Measurements from ENCODE around the gene XNDC1N. TPM values are rescaled to one million over a fixed set of nuclear protein-coding genes. Genes with fewer than 3 reads are reported as not detected.

Gene XNDC1N
- polyA plus RNA-seq, 1 donor from 2014 or later, result 6.3 TPM

DNA sequence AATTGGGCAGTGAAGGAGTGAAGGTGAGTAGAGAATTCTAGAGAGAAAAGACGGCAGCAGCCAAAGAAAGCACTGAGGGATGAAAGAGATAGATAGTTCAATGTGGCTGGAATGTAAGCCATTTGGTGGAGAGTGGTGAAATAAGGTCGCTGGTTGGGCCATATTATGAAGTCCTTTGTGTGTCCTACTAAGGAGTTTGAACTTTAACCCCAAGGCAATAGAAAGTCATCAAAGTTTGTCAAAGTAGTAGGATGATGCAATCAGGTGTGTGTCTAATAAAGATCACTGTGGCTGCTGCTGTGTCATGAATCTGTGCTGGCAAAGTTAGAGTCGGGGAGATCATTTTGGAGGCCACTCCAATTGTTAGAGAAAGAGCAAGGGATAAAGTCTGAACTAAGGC is 19.1 kb upstream of the XNDC1N start:
- no peak overlapping the region for H3K4me3 ChIP-seq (ENCODE audit: low read length)
- H3K79me2 ChIP-seq (replicated peaks; ENCODE audit: insufficient read depth, low read length), result peaks cover 3% of the 10 kb centered on the region
- H3K27me3 ChIP-seq (ENCODE audit: insufficient read depth, low read depth, low read length), result no peaks in the 10 kb centered on the region
- H3F3A ChIP-seq (ENCODE audit: insufficient read depth, low read length, poor library complexity, severe bottlenecking), result no peaks in the 10 kb centered on the region
- no peaks in the 10 kb centered on the region for H3K9me2 ChIP-seq (ENCODE audit: insufficient read depth, low read length)
- no peaks in the 10 kb centered on the region for H3K36me3 ChIP-seq (ENCODE audit: insufficient read depth, low read length)
- no peak overlapping the region for H3K9ac ChIP-seq (ENCODE audit: low read length)
- TF ChIP-seq RAD21 (conservative IDR thresholded peaks at IDR 0.05) (no peak), EZH2 (IDR thresholded peaks at IDR 0.05; ENCODE audit: borderline replicate concordance, insufficient read depth, low read length, poor library complexity, severe bottlenecking) (no peak), EP300 (conservative IDR thresholded peaks at IDR 0.05; ENCODE audit: poor library complexity, severe bottlenecking) (no peak), TAF1 (IDR thresholded peaks at IDR 0.05; ENCODE audit: low read depth) (no peak), POLR2AphosphoS5 (IDR thresholded peaks at IDR 0.05) (no peak)
- TF ChIP-seq, protein P1, sequence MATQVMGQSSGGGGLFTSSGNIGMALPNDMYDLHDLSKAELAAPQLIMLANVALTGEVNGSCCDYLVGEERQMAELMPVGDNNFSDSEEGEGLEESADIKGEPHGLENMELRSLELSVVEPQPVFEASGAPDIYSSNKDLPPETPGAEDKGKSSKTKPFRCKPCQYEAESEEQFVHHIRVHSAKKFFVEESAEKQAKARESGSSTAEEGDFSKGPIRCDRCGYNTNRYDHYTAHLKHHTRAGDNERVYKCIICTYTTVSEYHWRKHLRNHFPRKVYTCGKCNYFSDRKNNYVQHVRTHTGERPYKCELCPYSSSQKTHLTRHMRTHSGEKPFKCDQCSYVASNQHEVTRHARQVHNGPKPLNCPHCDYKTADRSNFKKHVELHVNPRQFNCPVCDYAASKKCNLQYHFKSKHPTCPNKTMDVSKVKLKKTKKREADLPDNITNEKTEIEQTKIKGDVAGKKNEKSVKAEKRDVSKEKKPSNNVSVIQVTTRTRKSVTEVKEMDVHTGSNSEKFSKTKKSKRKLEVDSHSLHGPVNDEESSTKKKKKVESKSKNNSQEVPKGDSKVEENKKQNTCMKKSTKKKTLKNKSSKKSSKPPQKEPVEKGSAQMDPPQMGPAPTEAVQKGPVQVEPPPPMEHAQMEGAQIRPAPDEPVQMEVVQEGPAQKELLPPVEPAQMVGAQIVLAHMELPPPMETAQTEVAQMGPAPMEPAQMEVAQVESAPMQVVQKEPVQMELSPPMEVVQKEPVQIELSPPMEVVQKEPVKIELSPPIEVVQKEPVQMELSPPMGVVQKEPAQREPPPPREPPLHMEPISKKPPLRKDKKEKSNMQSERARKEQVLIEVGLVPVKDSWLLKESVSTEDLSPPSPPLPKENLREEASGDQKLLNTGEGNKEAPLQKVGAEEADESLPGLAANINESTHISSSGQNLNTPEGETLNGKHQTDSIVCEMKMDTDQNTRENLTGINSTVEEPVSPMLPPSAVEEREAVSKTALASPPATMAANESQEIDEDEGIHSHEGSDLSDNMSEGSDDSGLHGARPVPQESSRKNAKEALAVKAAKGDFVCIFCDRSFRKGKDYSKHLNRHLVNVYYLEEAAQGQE (IDR thresholded peaks at IDR 0.05; ENCODE audit: borderline replicate concordance), result no peak
- TF ChIP-seq, protein P2, sequence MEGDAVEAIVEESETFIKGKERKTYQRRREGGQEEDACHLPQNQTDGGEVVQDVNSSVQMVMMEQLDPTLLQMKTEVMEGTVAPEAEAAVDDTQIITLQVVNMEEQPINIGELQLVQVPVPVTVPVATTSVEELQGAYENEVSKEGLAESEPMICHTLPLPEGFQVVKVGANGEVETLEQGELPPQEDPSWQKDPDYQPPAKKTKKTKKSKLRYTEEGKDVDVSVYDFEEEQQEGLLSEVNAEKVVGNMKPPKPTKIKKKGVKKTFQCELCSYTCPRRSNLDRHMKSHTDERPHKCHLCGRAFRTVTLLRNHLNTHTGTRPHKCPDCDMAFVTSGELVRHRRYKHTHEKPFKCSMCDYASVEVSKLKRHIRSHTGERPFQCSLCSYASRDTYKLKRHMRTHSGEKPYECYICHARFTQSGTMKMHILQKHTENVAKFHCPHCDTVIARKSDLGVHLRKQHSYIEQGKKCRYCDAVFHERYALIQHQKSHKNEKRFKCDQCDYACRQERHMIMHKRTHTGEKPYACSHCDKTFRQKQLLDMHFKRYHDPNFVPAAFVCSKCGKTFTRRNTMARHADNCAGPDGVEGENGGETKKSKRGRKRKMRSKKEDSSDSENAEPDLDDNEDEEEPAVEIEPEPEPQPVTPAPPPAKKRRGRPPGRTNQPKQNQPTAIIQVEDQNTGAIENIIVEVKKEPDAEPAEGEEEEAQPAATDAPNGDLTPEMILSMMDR (IDR thresholded peaks at IDR 0.05; ENCODE audit: poor library complexity, severe bottlenecking), result no peak
- no peak overlapping the region for H3K27ac ChIP-seq (ENCODE audit: low read length)
- H3K4me2 ChIP-seq (ENCODE audit: low read length), result no peak overlapping the region
- H3K9me3 ChIP-seq (ENCODE audit: low read length), result no peaks in the 10 kb centered on the region
- no peak overlapping the region for H2AFZ ChIP-seq (ENCODE audit: low read depth, low read length)
- no peaks in the 10 kb centered on the region for H4K20me1 ChIP-seq (ENCODE audit: insufficient read depth)

DNA sequence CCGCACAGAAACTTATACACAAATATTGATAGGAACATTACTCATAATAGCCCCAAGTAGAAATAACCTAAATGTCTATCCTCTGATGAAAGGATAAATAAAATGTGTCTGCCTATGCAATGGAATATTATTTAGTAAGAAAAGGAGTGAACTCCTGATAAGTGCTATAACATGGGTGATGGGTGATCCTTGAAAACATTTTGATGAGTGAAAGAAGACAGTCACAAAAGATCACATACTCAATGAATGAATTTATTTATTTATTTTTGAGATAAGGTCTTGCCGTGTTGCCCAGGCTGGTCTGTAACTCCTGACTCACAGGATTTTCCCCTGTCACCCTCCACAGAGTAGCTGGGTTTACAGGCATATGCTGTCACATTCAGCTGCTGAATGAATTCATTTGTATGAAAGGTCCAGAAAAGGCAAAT is 17.8 kb upstream of the XNDC1N start:
- Histone ChIP-seq H3K27me3 (ENCODE audit: insufficient read depth, low read depth, low read length) (no peaks in the 10 kb centered on the region), H3K9me2 (ENCODE audit: insufficient read depth, low read length) (no peaks in the 10 kb centered on the region), H3K9ac (ENCODE audit: low read length) (no peak overlapping the region), H3K79me2 (replicated peaks; ENCODE audit: insufficient read depth, low read length) (peaks cover 5% of the 10 kb centered on the region), H3K4me3 (ENCODE audit: low read length) (no peak overlapping the region), H3K9me3 (ENCODE audit: low read length) (no peaks in the 10 kb centered on the region), H2AFZ (ENCODE audit: low read depth, low read length) (no peak overlapping the region), H3F3A (ENCODE audit: insufficient read depth, low read length, poor library complexity, severe bottlenecking) (no peaks in the 10 kb centered on the region), H3K36me3 (ENCODE audit: insufficient read depth, low read length) (no peaks in the 10 kb centered on the region), H3K27ac (ENCODE audit: low read length) (no peak overlapping the region), H4K20me1 (ENCODE audit: insufficient read depth) (no peaks in the 10 kb centered on the region), H3K4me2 (ENCODE audit: low read length) (no peak overlapping the region)
- TF ChIP-seq, protein P1 (IDR thresholded peaks at IDR 0.05; ENCODE audit: borderline replicate concordance), result no peak
- TF ChIP-seq POLR2AphosphoS5 (IDR thresholded peaks at IDR 0.05) (no peak), MXI1 (conservative IDR thresholded peaks at IDR 0.05; ENCODE audit: poor library complexity, severe bottlenecking) (no peak), EP300 (conservative IDR thresholded peaks at IDR 0.05; ENCODE audit: poor library complexity, severe bottlenecking) (no peak), SMC3 (conservative IDR thresholded peaks at IDR 0.05; ENCODE audit: poor library complexity) (no peak)
